HAP-1 (cell line): ENCODE measurements around the gene PCNX2.
"Not testable (repeated sequence)": the region's sequence is repeated elsewhere in the genome, so short reads cannot be mapped to it uniquely, and the experiment has no call there.

ENCODE experiments used
- DNase-seq, 2 experiments: peaks; one replicate each; pipeline ENCODE4 v3.0.0-alpha.2; 2016 to 2020; ENCODE audit warnings: low spot score in 2 of 2
- H3K27me3 ChIP-seq: fragments of 250-450 bp; sonication (Bioruptor Pico); 2 replicates; pipeline ENCODE4 v1.5.1; 2020; ENCODE audit warnings: low read depth, mild to moderate bottlenecking, moderate library complexity
- H3K36me3 ChIP-seq: fragments of 250-450 bp; sonication (Bioruptor Pico); replicated peaks from 2 replicates; pipeline ENCODE4 v1.5.1; 2020; ENCODE audit warnings: mild to moderate bottlenecking
- H3K4me1 ChIP-seq: fragments of 250-450 bp; sonication (Bioruptor Pico); 2 replicates; pipeline ENCODE4 v1.5.1; 2020; ENCODE audit warnings: mild to moderate bottlenecking
- H3K4me3 ChIP-seq: fragments of 250-450 bp; sonication (Bioruptor Pico); 2 replicates; pipeline ENCODE4 v1.5.1; 2020; ENCODE audit warnings: mild to moderate bottlenecking, moderate library complexity
- H3K9me3 ChIP-seq: fragments of 250-450 bp; sonication (Bioruptor Pico); 2 replicates; pipeline ENCODE4 v1.5.1; 2020; ENCODE audit warnings: mild to moderate bottlenecking, moderate library complexity
- in situ Hi-C: fragments of 300-500 bp; cut with MboI; formaldehyde crosslinking; loops from 3 replicates; pipeline ENCODE4 v1.14.3; 2020; ENCODE audit warnings: low sequenced_read_pairs, inconsistent platforms, mixed read lengths

PCNX2 gene

GRCh38 chr1:233015965-233016364 lies 279.6 kb downstream of the PCNX2 start:
- Histone ChIP-seq H3K36me3 (no peaks in the 10 kb centered on the region), H3K27me3 (no peaks in the 10 kb centered on the region), H3K4me3 (no peak overlapping the region), H3K9me3 (no peaks in the 10 kb centered on the region), H3K4me1 (no peaks in the 10 kb centered on the region)
- in situ Hi-C loops, result no loop called here
- DNase-seq, result no peak

DNA sequence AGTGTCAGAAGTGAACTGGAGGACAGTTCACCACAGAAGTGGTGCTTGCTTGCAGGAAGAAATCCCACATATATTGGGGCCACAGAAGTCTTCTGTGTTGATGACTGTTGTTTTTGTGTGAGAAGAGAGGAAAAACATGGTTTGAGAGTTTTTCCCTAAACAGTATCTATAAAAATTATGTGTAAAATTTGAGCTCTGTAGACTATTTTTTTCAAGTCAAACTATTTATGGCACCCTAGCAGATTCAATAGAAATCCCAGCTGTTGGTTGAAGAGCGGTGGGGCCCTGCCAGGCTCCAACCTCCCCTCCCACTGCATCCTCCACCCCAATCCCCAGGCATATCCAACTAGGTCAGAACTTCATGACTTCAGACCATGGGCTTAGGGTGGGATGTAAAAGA lies 283.5 kb downstream of the PCNX2 start:
- Histone ChIP-seq H3K4me1 (no peaks in the 10 kb centered on the region), H3K4me3 (no peak overlapping the region), H3K9me3 (no peaks in the 10 kb centered on the region), H3K27me3 (no peaks in the 10 kb centered on the region), H3K36me3 (no peaks in the 10 kb centered on the region)
- DNase-seq, result no peak
- in situ Hi-C loops, result no loop called here

DNA sequence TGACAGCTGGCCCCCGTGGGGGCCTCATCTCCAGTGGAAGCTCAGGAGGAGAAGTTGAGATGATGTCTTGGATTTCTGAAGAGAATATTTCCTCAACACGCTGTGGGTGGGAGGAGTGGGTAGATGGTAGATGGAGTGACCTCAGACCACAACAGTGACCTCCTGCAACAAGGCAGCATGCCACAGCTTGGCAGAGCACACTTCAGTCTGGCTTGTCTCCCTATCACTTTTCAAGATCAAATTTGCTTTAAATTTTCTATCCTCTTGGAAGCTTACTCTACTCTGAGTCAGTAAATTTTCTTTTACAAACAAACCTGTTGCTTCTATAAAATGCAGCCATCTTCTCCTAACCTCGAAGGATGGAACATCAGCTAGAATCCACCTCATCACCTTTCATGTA lies 285.4 kb downstream of the PCNX2 start:
- H3K4me1 ChIP-seq, result no peaks in the 10 kb centered on the region
- DNase-seq, result no peak
- no peaks in the 10 kb centered on the region for H3K36me3 ChIP-seq
- H3K4me3 ChIP-seq, result no peak overlapping the region
- in situ Hi-C loops, result no loop called here
- H3K9me3 ChIP-seq, result no peaks in the 10 kb centered on the region
- H3K27me3 ChIP-seq, result no peaks in the 10 kb centered on the region

GRCh38 chr1:233006541-233006973 lies 289.0 kb downstream of the PCNX2 start:
- no peaks in the 10 kb centered on the region for H3K9me3 ChIP-seq
- H3K4me3 ChIP-seq, result no peak overlapping the region
- DNase-seq, result no peak
- in situ Hi-C loops, result no loop called here
- H3K4me1 ChIP-seq, result no peaks in the 10 kb centered on the region
- H3K36me3 ChIP-seq, result no peaks in the 10 kb centered on the region
- H3K27me3 ChIP-seq, result no peaks in the 10 kb centered on the region

DNA sequence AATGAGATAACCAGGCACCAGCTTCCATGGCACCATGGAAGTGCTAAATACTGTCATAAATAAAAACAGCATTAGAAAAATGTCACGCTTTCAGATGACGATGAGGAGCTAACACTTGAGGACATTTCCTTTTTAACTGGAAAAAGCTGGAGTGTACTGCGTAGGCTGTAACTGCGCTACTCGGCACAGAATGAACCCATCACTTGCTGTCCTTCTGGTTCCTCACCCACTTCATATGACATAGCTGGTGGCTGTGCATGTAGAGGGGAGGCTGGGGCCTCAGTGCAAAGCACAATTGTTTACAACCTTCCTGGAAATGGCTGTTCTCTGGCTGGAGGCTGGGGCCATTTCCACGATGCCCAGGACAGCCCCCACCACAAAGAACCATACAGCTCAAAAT lies 289.4 kb downstream of the PCNX2 start:
- no peaks in the 10 kb centered on the region for H3K4me1 ChIP-seq
- DNase-seq, result no peak
- in situ Hi-C loops, result no loop called here
- no peaks in the 10 kb centered on the region for H3K9me3 ChIP-seq
- no peaks in the 10 kb centered on the region for H3K36me3 ChIP-seq
- no peaks in the 10 kb centered on the region for H3K27me3 ChIP-seq
- no peak overlapping the region for H3K4me3 ChIP-seq

GRCh38 chr1:233005703-233006102 lies 289.8 kb downstream of the PCNX2 start:
- in situ Hi-C loops, result no loop called here
- no peaks in the 10 kb centered on the region for H3K9me3 ChIP-seq
- no peak overlapping the region for H3K4me3 ChIP-seq
- DNase-seq, result no peak
- H3K36me3 ChIP-seq, result no peaks in the 10 kb centered on the region
- no peaks in the 10 kb centered on the region for H3K4me1 ChIP-seq
- no peaks in the 10 kb centered on the region for H3K27me3 ChIP-seq

DNA sequence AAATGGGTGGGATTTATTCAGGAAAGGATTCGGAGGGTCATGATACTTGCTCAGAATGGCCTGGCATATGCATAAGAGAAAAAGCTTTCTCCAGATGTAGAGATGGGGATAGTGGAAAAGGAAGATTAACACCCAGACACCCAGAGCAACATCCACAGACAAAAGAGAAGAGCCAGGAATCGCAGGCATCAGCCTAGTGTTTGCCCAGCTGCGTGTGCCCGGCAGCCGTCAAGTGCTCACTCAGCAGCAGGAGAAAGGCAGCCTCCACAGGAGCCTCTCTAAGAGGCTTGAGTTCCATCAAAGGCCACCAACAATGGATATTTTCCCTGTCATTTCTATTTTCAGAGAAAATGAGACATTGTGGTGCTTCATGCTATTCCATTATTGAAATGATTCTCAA lies 290.4 kb downstream of the PCNX2 start:
- Histone ChIP-seq H3K4me1 (no peaks in the 10 kb centered on the region), H3K27me3 (no peaks in the 10 kb centered on the region), H3K36me3 (no peaks in the 10 kb centered on the region), H3K4me3 (no peak overlapping the region), H3K9me3 (no peaks in the 10 kb centered on the region)
- in situ Hi-C loops, result no loop called here
- DNase-seq, result no peak

- H3K36me3 ChIP-seq, result no peaks in the 10 kb centered on the region
- DNase-seq, result no peak
Observed at GRCh38 chr1:233004451-233004850, 291.1 kb downstream of the PCNX2 start.

DNA sequence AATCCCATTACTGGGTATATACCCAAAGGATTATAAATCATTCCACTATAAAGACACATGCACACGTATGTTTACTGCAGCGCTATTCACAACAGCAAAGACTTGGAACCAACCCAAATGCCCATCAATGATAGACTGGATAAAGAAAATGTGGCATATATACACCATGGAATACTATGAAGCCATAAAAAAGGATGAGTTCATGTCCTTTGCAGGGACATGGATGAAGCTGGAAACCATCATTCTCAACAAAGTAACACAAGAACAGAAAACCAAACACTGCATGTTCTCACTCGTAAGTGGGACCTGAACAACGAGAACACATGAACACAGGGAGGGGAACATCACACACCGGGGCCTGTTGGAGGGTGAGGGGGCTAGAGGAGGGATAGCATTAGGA lies 291.9 kb downstream of the PCNX2 start:
- H3K27me3 ChIP-seq, DNase-seq, H3K4me3 ChIP-seq, H3K4me1 ChIP-seq, H3K36me3 ChIP-seq, in situ Hi-C loops, H3K9me3 ChIP-seq: not testable (repeated sequence)

More at GRCh38 chr1:233004451-233004850, 291.1 kb downstream of the PCNX2 start:
- Histone ChIP-seq H3K4me3 (no peak overlapping the region), H3K4me1 (no peaks in the 10 kb centered on the region), H3K9me3 (no peaks in the 10 kb centered on the region), H3K27me3 (no peaks in the 10 kb centered on the region)
- in situ Hi-C loops, result no loop called here

DNA sequence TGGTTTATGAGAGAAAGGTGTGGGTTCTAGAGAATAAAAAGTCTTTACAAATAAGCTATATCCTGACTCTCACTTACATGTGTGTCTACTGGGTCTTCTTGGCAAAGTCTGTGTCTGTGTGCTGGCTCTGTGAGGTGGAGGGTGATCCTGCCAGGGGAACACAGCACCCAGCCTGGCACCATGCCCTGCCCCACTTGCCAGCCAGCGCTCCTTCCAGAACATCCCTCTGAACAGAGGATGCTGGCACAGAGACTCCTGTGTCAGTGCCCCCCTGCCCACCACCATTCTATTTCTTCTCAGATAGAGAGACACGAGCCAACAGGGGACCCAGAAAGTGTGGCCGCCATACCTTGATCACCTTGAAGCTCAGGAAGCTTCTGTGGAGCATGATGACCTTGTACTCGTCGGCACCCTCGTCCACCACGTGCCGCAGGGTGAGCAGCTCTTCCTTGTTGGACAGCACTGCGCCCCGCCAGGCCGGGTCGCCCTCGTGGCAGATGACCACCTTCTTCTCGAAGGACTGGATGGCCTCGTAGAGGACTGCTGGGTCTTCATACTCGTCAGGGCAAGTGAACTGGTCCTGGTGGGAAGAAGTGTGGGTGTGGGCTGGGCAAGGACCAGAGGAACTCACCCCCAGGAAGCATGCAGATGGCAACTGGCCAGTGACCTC lies 295.4 kb downstream of the PCNX2 start:
- H3K36me3 ChIP-seq, result no peaks in the 10 kb centered on the region
- in situ Hi-C loops, result loop anchor here (10.0 kb wide), 1 partner anchor 55 kb away; no protein-coding TSS in a partner anchor

GRCh38 chr1:232998646-232999045 lies 296.9 kb downstream of the PCNX2 start:
- no peaks in the 10 kb centered on the region for H3K27me3 ChIP-seq
- DNase-seq, result no peak
- no peaks in the 10 kb centered on the region for H3K36me3 ChIP-seq
- no peak overlapping the region for H3K4me3 ChIP-seq
- in situ Hi-C loops, result loop anchor here (10.0 kb wide), 1 partner anchor 56 kb away; no protein-coding TSS in a partner anchor
- no peaks in the 10 kb centered on the region for H3K4me1 ChIP-seq
- H3K9me3 ChIP-seq, result peaks cover 5% of the 10 kb centered on the region

More for the DNA sequence above, 295.4 kb downstream of the PCNX2 start:
- H3K4me3 ChIP-seq, result no peak overlapping the region
- DNase-seq, result no peak
- no peaks in the 10 kb centered on the region for H3K27me3 ChIP-seq
- no peaks in the 10 kb centered on the region for H3K9me3 ChIP-seq
- H3K4me1 ChIP-seq, result no peaks in the 10 kb centered on the region

DNA sequence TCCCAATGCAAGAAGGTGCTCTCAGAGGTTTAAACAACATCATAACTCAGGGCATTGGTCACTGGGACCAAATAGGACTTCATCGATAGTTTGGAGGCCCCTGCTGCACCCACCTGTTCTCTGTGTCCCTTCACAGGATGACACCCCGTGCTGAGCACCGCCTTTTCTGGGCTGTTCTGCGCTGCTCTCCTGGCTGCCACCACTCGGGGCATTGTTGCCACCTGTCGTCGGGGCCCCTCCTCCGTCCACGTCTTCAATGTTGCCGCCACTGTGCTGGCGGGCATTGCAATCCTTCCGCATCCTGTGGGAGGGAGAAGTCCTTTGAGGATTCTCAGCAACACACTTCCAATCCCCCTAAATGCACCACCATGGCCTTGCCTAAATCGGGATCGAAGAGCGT lies 297.4 kb downstream of the PCNX2 start:
- no peaks in the 10 kb centered on the region for H3K4me1 ChIP-seq
- no peaks in the 10 kb centered on the region for H3K36me3 ChIP-seq
- in situ Hi-C loops, result loop anchor here (10.0 kb wide), 1 partner anchor 57 kb away; no protein-coding TSS in a partner anchor

DNA sequence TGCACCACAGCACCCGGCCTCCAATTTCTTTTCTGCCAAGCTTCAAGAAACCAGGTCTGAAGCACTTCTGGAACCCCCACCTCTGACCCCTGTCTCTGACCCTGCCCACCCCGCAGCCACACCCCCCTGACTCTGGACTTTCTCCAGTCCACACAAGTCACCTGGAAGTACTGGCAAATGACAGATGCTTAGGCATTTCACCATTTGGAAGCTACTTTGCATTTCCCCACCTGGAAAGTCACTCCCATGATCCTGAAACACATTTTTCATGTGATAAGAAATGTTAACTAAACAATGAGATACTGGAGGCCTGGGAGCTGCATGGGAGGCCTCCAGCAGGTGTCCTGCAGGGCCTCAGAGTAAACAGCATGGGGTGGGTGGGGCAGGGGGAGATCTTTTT lies 299.4 kb downstream of the PCNX2 start:
- in situ Hi-C loops, result loop anchor here (10.0 kb wide), 1 partner anchor 59 kb away; no protein-coding TSS in a partner anchor
- no peak for DNase-seq
- H3K9me3 ChIP-seq, result peaks cover 8% of the 10 kb centered on the region
- H3K4me3 ChIP-seq, result no peak overlapping the region
- no peaks in the 10 kb centered on the region for H3K36me3 ChIP-seq
- no peaks in the 10 kb centered on the region for H3K4me1 ChIP-seq
- H3K27me3 ChIP-seq, result no peaks in the 10 kb centered on the region

More for the DNA sequence above, 297.4 kb downstream of the PCNX2 start:
- H3K9me3 ChIP-seq, result peaks cover 8% of the 10 kb centered on the region
- H3K4me3 ChIP-seq, result no peak overlapping the region
- H3K27me3 ChIP-seq, result no peaks in the 10 kb centered on the region
- DNase-seq, result no peak

GRCh38 chr1:232995189-232995588 lies 300.3 kb downstream of the PCNX2 start:
- Histone ChIP-seq H3K4me3 (no peak overlapping the region), H3K4me1 (no peaks in the 10 kb centered on the region), H3K27me3 (no peaks in the 10 kb centered on the region), H3K9me3 (peaks cover 8% of the 10 kb centered on the region), H3K36me3 (no peaks in the 10 kb centered on the region)
- in situ Hi-C loops, result loop anchor here (10.0 kb wide), 1 partner anchor 60 kb away; no protein-coding TSS in a partner anchor
- DNase-seq, result no peak
